ENCODE measurements around the gene GRAMD1B.
"Not testable (repeated sequence)": the region's sequence is repeated elsewhere in the genome, so short reads cannot be mapped to it uniquely, and the experiment has no call there.

GRAMD1B gene

DNA sequence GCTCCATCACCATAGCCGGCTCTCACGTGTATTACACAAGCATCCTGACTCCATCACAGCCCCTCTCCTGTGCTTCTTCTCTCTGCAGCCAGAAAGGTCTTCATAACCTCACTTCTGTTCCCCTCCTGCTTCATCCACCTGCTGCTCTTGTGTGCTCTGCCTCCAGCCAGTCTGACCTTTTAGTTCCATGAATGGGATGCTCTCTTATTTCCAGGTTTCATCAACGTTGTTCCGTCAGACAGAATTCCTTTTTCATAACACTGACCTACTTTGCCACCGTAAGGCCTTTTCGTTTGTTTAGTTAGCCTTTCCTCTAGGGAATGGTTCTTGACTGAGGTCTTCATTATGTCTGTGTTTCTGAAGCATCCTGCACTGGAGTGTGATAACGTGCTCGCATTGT is 18.8 kb downstream of the GRAMD1B start:
- DNase-seq: no peak
- no peak for TF ChIP-seq POLR2A (IDR thresholded peaks at IDR 0.05; ENCODE audit: low read length)
- no peak for TF ChIP-seq GATA1 (IDR thresholded peaks at IDR 0.05; ENCODE audit: low read depth, low read length)

GRCh38 chr11:123449436-123449835 is 19.4 kb downstream of the GRAMD1B start:
- DNase-seq: no peak
- TF ChIP-seq POLR2A (IDR thresholded peaks at IDR 0.05; ENCODE audit: low read length) (no peak), GATA1 (IDR thresholded peaks at IDR 0.05; ENCODE audit: low read depth, low read length) (no peak)

GRCh38 chr11:123450623-123451022 is 20.6 kb downstream of the GRAMD1B start:
- DNase-seq: no peak
- TF ChIP-seq POLR2A (IDR thresholded peaks at IDR 0.05; ENCODE audit: low read length) (no peak), GATA1 (IDR thresholded peaks at IDR 0.05; ENCODE audit: low read depth, low read length) (no peak)

DNA sequence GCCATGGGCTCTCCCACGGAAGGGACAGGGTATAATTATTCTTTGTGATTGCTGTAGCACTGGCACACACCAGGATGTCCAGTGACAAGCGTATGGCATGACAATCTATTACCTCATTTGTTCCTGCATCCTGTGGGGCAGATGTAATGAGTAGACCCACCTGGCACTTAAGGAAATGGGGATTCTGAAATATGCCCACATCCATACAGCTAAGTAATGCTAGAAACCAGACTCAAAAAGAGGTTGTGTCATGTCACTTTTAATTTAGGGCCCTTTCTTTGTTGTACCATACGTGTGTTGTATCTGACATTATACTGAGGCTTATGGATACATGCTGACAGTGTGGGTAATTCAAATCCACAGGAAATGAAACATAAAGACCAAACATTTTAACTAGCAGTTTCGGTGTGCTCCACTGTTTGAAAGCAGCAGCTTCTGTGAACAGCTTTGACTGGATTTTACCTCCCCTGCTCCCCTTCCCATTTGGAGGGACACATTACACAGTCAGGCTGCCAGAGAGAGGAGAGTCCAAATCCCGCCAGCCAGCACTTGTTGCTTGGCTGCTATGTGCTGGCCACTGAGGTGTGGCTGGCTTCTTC is 21.2 kb downstream of the GRAMD1B start:
- no peak for DNase-seq
- TF ChIP-seq POLR2A (IDR thresholded peaks at IDR 0.05; ENCODE audit: low read length) (no peak), GATA1 (IDR thresholded peaks at IDR 0.05; ENCODE audit: low read depth, low read length) (no peak)

- no peak for TF ChIP-seq POLR2A (IDR thresholded peaks at IDR 0.05; ENCODE audit: low read length)
- no peak for TF ChIP-seq GATA1 (IDR thresholded peaks at IDR 0.05; ENCODE audit: low read depth, low read length)
Measured at GRCh38 chr11:123452794-123453193, 22.7 kb downstream of the GRAMD1B start.

GRCh38 chr11:123454060-123454651 is 24.1 kb downstream of the GRAMD1B start:
- TF ChIP-seq POLR2A (IDR thresholded peaks at IDR 0.05; ENCODE audit: low read length): no peak
- TF ChIP-seq GATA1 (IDR thresholded peaks at IDR 0.05; ENCODE audit: low read depth, low read length): no peak
- peak; percentile 29 to 71 for DNase-seq

More at GRCh38 chr11:123452794-123453193, 22.7 kb downstream of the GRAMD1B start:
- no peak for DNase-seq

DNA sequence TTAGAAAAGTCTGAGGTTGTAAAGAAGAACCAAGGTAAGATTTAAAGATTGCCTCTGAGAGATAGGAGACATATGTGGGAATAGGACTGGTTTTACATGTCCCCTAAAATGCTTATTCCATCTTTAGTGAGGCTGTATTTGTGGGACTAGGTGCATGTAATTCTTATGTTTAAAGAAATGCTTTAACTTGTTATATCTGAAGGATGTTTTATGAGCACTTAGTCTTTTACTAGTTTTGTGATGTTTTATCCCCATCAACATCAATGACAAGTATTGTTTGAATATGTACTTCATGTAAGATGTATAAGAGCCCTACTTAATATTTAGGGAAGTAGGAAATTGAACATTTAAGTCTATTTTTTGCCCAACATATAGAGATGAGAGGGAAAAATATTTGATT is 24.7 kb downstream of the GRAMD1B start:
- no peak for DNase-seq
- TF ChIP-seq POLR2A (IDR thresholded peaks at IDR 0.05; ENCODE audit: low read length) (no peak), GATA1 (IDR thresholded peaks at IDR 0.05; ENCODE audit: low read depth, low read length) (no peak)

DNA sequence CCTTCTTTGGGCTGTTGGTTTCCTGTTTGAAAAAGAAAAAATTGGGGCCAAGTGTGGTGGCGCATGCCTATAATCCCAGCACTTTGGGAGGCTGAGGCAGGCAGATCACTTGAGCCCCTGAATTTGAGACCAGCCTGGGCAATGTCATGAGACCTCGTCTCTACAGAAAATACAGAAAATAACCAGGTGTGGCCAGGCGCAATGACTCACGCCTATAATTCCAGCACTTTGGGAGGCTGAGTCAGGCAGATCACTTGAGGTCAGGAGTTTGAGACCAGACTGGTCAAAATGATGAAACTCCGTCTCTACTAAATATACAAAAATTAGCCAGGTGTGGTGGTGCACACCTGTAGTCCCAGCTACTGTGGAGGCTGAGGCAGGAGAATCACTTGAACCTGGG is 26.4 kb downstream of the GRAMD1B start:
- not testable (repeated sequence) for DNase-seq

GRCh38 chr11:123457187-123457770 is 27.2 kb downstream of the GRAMD1B start:
- no peak for DNase-seq
- no peak for TF ChIP-seq POLR2A (IDR thresholded peaks at IDR 0.05; ENCODE audit: low read length)
- no peak for TF ChIP-seq GATA1 (IDR thresholded peaks at IDR 0.05; ENCODE audit: low read depth, low read length)

- no peak for TF ChIP-seq GATA1 (IDR thresholded peaks at IDR 0.05; ENCODE audit: low read depth, low read length)
- no peak for TF ChIP-seq POLR2A (IDR thresholded peaks at IDR 0.05; ENCODE audit: low read length)
- no peak for DNase-seq
Measured at GRCh38 chr11:123458501-123458900, 28.4 kb downstream of the GRAMD1B start.

GRCh38 chr11:123460012-123460700 is 30.1 kb downstream of the GRAMD1B start:
- no peak for DNase-seq
- no peak for TF ChIP-seq POLR2A (IDR thresholded peaks at IDR 0.05; ENCODE audit: low read length)
- no peak for TF ChIP-seq GATA1 (IDR thresholded peaks at IDR 0.05; ENCODE audit: low read depth, low read length)

DNA sequence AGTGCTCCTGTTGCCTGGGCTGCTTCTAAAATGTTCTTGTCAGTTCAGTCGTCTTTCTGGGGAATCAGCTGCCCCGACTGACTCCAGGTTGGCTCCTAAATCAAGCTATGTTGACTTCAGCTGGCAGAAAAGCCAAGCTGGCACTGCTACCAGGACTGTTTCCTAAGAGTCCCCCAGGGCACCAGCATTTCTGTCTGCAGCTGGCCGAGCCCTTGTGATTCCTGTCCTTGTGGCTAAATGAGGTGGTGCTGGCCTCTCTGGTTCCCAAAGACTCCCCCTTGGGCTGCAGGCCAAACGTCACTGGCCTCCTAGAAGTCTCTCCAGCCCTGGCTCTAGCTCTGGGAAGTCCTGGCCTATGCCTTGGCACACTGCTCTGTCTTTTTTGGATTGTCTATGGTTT is 31.1 kb downstream of the GRAMD1B start:
- TF ChIP-seq POLR2A (IDR thresholded peaks at IDR 0.05; ENCODE audit: low read length): no peak
- no peak for TF ChIP-seq GATA1 (IDR thresholded peaks at IDR 0.05; ENCODE audit: low read depth, low read length)

DNA sequence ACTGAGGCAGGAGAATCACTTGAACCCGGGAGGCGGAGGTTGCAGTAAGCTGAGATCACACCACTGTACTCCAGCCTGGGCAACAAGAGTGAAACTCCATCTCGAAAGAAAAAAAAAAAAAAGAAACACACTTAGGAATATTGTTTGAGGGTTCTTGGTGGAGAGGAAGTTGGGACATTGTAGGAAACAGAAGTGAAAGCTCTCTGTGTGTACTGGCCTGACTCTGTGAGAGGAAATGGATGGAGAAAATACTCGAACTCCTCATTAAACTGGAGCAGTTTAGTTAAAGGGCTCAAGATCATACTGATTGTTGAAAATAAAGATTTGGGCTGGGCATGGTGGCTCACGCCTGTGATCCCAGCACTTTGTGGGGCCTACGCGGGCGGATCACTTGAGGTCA is 35.6 kb downstream of the GRAMD1B start:
- not testable (repeated sequence) for DNase-seq

More for the DNA sequence above, 31.1 kb downstream of the GRAMD1B start:
- DNase-seq: no peak

- not testable (repeated sequence) for DNase-seq
Measured at GRCh38 chr11:123466172-123466571, 36.1 kb downstream of the GRAMD1B start.

DNA sequence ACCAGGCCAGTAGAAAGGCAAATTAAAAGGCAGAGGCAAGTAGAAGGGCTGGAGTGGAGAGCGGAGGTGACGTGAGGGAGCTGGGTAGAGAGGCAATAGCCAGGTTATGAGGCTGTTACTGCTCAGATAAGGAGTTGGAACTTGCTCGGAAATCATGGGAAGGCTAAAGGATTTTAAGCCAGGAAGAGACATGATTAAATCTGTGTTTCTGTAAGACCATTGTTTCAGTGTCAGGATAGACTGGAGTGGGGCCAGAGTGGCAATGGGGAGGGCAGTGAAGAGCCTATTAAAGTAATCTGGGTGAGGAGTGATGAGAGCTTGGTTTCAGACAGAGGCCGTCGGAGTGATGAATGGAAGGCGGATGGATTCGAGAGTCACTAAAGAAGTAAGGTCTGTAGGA is 39.0 kb downstream of the GRAMD1B start:
- TF ChIP-seq POLR2A (IDR thresholded peaks at IDR 0.05; ENCODE audit: low read length) (no peak), GATA1 (IDR thresholded peaks at IDR 0.05; ENCODE audit: low read depth, low read length) (no peak)
- DNase-seq: no peak

All from erythroblast (primary cell).